ENCODE results near the gene RBBP8. TPM values are rescaled to one million over a fixed set of nuclear protein-coding genes. Genes with fewer than 3 reads are reported as not detected.
A peak's percentile ranks its signal among the peaks of the same experiment; 100 is the strongest.
"Not testable (repeated sequence)": the region's sequence is repeated elsewhere in the genome, so short reads cannot be mapped to it uniquely, and the experiment has no call there.

RBBP8 gene
- total RNA-seq (10 to 100 TPM; 30.8 to 33.8 TPM), polyA plus RNA-seq (10 to 100 TPM; 24.9 to 64.3 TPM)
- long read RNA-seq, donor 1, partial matches to known transcripts: 0 of 1 reads
- long read RNA-seq, donor 1, other reads (novel, unspliced or antisense): 0 of 1 reads
- long read RNA-seq, donor 2: 0 reads
- long read RNA-seq, donor 3: 0 reads
- long read RNA-seq, donor 4, partial matches to known transcripts: 5 of 6 reads
- long read RNA-seq, donor 4, other reads (novel, unspliced or antisense): 0 of 6 reads
- long read RNA-seq, donor 5, partial matches to known transcripts: 0 of 2 reads
- long read RNA-seq, donor 5, other reads (novel, unspliced or antisense): 0 of 2 reads

GRCh38 chr18:22933206-22933965 is at the start of gene RBBP8:
TSS of gene RBBP8 (plus strand) at chr18:22933328. CDS start at chr18:22936852, 3,524 bp downstream.
- H3K4me3 ChIP-seq: peak within 1 kb of the TSS; percentile 77
- no peaks in the 10 kb centered on the region for H3K9me3 ChIP-seq (ENCODE audit: control insufficient read depth in 4 of 4, insufficient read depth in 3 of 4, low read length in 3 of 4)
- peak; percentile 92 for ATAC-seq (ENCODE audit: insufficient read depth, low FRiP score)
- no peaks in the 10 kb centered on the region for H3K27me3 ChIP-seq (ENCODE audit: control insufficient read depth in 3 of 3, insufficient read depth in 3 of 3, low read length in 2 of 3)
- H3K4me1 ChIP-seq (ENCODE audit: control insufficient read depth in 5 of 5, insufficient read depth in 5 of 5, low read length in 5 of 5): peaks cover 0 to 2% (median 0%) of the 10 kb centered on the region in 5 donors
- 0 to 1% methylated on average over 79 to 82 of the region's 82 CpGs for WGBS, 2 donors
- peaks cover 0 to 9% (median 2%) of the 10 kb centered on the region in 4 donors for H3K36me3 ChIP-seq (ENCODE audit: control insufficient read depth in 4 of 4, insufficient read depth in 4 of 4, low read length in 4 of 4)
- TF ChIP-seq, protein P1, sequence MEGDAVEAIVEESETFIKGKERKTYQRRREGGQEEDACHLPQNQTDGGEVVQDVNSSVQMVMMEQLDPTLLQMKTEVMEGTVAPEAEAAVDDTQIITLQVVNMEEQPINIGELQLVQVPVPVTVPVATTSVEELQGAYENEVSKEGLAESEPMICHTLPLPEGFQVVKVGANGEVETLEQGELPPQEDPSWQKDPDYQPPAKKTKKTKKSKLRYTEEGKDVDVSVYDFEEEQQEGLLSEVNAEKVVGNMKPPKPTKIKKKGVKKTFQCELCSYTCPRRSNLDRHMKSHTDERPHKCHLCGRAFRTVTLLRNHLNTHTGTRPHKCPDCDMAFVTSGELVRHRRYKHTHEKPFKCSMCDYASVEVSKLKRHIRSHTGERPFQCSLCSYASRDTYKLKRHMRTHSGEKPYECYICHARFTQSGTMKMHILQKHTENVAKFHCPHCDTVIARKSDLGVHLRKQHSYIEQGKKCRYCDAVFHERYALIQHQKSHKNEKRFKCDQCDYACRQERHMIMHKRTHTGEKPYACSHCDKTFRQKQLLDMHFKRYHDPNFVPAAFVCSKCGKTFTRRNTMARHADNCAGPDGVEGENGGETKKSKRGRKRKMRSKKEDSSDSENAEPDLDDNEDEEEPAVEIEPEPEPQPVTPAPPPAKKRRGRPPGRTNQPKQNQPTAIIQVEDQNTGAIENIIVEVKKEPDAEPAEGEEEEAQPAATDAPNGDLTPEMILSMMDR (IDR thresholded peaks at IDR 0.05; ENCODE audit: control extremely low read depth, extremely low read depth): no peak
- peak within 1 kb of the TSS; percentile 89 to 95 for H3K27ac ChIP-seq (ENCODE audit: low read depth in 1 of 2, low read length in 1 of 2)
- H3K9ac ChIP-seq (ENCODE audit: insufficient read depth in 1 of 2, low read length in 2 of 2): peak within 1 kb of the TSS; percentile 76 to 99
- peak; percentile 92 to 93 (median 93) for DNase-seq

DNA sequence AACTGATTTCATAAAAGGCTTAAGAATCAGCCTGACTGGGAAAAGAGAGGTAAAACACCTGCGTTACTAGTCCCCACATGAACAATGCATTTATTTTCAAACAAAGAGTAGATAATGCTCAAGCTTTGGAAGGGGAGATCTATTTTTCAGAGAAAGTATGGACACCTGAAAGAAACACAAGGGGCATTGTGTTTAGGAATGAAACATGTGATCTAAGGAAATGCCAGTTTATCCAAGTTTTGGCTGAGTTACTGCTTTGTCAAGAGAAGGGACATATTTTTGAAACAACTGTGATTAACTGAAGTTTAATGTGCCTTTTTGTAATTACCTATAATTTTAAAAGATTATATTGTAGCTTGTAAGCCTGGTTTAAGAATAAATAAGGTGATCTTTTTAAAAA is 49.3 kb upstream of the RBBP8 start:
- peaks cover 0 to 12% (median 0%) of the 10 kb centered on the region in 5 donors for H3K4me1 ChIP-seq (ENCODE audit: control insufficient read depth in 5 of 5, insufficient read depth in 5 of 5, low read length in 5 of 5)
- H3K9ac ChIP-seq (ENCODE audit: insufficient read depth in 1 of 2, low read length in 2 of 2): no peak overlapping the region
- H3K27me3 ChIP-seq (ENCODE audit: control insufficient read depth in 3 of 3, insufficient read depth in 3 of 3, low read length in 2 of 3): no peaks in the 10 kb centered on the region
- TF ChIP-seq, protein P1 (IDR thresholded peaks at IDR 0.05; ENCODE audit: control extremely low read depth, extremely low read depth): no peak
- DNase-seq: no peak
- H3K27ac ChIP-seq (ENCODE audit: low read depth in 1 of 2, low read length in 1 of 2): no peak overlapping the region
- no peaks in the 10 kb centered on the region for H3K9me3 ChIP-seq (ENCODE audit: control insufficient read depth in 4 of 4, insufficient read depth in 3 of 4, low read length in 3 of 4)
- ATAC-seq (ENCODE audit: insufficient read depth, low FRiP score): no peak
- H3K4me3 ChIP-seq: no peak overlapping the region
- no peaks in the 10 kb centered on the region for H3K36me3 ChIP-seq (ENCODE audit: control insufficient read depth in 4 of 4, insufficient read depth in 4 of 4, low read length in 4 of 4)
- WGBS, 2 donors: 81 to 86% methylated on average over 1 of the region's 1 CpG

GRCh38 chr18:22885694-22886093 is 47.4 kb upstream of the RBBP8 start:
- DNase-seq; H3K27ac ChIP-seq (ENCODE audit: low read depth in 1 of 2, low read length in 1 of 2); ATAC-seq (ENCODE audit: insufficient read depth, low FRiP score); H3K36me3 ChIP-seq (ENCODE audit: control insufficient read depth in 4 of 4, insufficient read depth in 4 of 4, low read length in 4 of 4); H3K4me3 ChIP-seq; H3K9me3 ChIP-seq (ENCODE audit: control insufficient read depth in 4 of 4, insufficient read depth in 3 of 4, low read length in 3 of 4); H3K9ac ChIP-seq (ENCODE audit: insufficient read depth in 1 of 2, low read length in 2 of 2); H3K27me3 ChIP-seq (ENCODE audit: control insufficient read depth in 3 of 3, insufficient read depth in 3 of 3, low read length in 2 of 3): not testable (repeated sequence)
- 94 to 97% methylated on average over 11 of the region's 11 CpGs for WGBS, 2 donors
- peaks cover 0 to 12% (median 0%) of the 10 kb centered on the region in 5 donors for H3K4me1 ChIP-seq (ENCODE audit: control insufficient read depth in 5 of 5, insufficient read depth in 5 of 5, low read length in 5 of 5)

DNA sequence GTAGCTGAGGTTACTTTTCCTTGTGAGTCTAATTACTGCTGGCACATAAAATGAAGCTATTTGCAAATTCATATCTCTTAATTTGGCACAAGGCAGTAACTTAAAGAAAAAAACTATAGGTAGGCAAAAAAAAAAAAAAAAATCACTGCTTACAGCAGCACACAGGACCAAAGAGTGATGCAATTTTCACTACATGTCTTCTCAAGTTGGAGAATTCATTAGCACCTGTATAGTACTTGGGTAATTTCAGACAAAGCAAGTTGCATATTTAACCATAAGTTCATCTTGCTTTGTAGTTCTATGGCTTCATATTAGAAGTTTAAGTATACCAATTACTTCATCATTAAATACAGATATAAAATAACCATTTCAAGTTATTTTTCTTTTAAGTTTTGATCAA is 33.7 kb upstream of the RBBP8 start:
- no peaks in the 10 kb centered on the region for H3K27me3 ChIP-seq (ENCODE audit: control insufficient read depth in 3 of 3, insufficient read depth in 3 of 3, low read length in 2 of 3)
- peaks cover 0 to 21% (median 0%) of the 10 kb centered on the region in 5 donors for H3K4me1 ChIP-seq (ENCODE audit: control insufficient read depth in 5 of 5, insufficient read depth in 5 of 5, low read length in 5 of 5)
- H3K4me3 ChIP-seq: no peak overlapping the region
- H3K9ac ChIP-seq (ENCODE audit: insufficient read depth in 1 of 2, low read length in 2 of 2): no peak overlapping the region
- TF ChIP-seq, protein P1 (IDR thresholded peaks at IDR 0.05; ENCODE audit: control extremely low read depth, extremely low read depth): no peak
- ATAC-seq (ENCODE audit: insufficient read depth, low FRiP score): no peak
- H3K9me3 ChIP-seq (ENCODE audit: control insufficient read depth in 4 of 4, insufficient read depth in 3 of 4, low read length in 3 of 4): peaks cover 0 to 2% (median 0%) of the 10 kb centered on the region in 4 donors
- no peaks in the 10 kb centered on the region for H3K36me3 ChIP-seq (ENCODE audit: control insufficient read depth in 4 of 4, insufficient read depth in 4 of 4, low read length in 4 of 4)
- DNase-seq: no peak
- H3K27ac ChIP-seq (ENCODE audit: low read depth in 1 of 2, low read length in 1 of 2): no peak overlapping the region

Measured in lung (tissue), 16 donors.